Sciatic nerve (tissue), 2 donors: ENCODE results near the gene CWF19L1. TPM values are rescaled to one million over a fixed set of nuclear protein-coding genes. Genes with fewer than 3 reads are reported as not detected.
"Not testable (repeated sequence)": the region's sequence is repeated elsewhere in the genome, so short reads cannot be mapped to it uniquely, and the experiment has no call there.

ENCODE experiments used
- ATAC-seq: fragments of 200-7000 bp; cut with Tn5 transposase; one replicate; pipeline ENCODE4 v1.9.1; 2020; ENCODE audit warnings: mild to moderate bottlenecking, moderate library complexity
- DNase-seq: peaks from one replicate; pipeline ENCODE4 v3.0.0-alpha.2; 2020; ENCODE audit warnings: low spot score
- intact Hi-C: fragments of 100-400 bp; cut with DNase I; formaldehyde crosslinking; loops from one replicate; pipeline ENCODE4 v1.14.2; 2022
- total RNA-seq: library from RNA; stranded (reverse); fragmentation: NEBNext Ultra II Directional; extraction: Animal tissue kit (Norgen Biotek cat#: 25700); gene quantifications from one replicate; pipeline ENCODE4 v1.2.1, GENCODE V29; 2021
- donor health status: DM: no; HTN: no; CAD: no.
- donor health status: DM: no; HTN: no; CAD: no.

Gene CWF19L1
- 21.1 TPM for total RNA-seq

DNA sequence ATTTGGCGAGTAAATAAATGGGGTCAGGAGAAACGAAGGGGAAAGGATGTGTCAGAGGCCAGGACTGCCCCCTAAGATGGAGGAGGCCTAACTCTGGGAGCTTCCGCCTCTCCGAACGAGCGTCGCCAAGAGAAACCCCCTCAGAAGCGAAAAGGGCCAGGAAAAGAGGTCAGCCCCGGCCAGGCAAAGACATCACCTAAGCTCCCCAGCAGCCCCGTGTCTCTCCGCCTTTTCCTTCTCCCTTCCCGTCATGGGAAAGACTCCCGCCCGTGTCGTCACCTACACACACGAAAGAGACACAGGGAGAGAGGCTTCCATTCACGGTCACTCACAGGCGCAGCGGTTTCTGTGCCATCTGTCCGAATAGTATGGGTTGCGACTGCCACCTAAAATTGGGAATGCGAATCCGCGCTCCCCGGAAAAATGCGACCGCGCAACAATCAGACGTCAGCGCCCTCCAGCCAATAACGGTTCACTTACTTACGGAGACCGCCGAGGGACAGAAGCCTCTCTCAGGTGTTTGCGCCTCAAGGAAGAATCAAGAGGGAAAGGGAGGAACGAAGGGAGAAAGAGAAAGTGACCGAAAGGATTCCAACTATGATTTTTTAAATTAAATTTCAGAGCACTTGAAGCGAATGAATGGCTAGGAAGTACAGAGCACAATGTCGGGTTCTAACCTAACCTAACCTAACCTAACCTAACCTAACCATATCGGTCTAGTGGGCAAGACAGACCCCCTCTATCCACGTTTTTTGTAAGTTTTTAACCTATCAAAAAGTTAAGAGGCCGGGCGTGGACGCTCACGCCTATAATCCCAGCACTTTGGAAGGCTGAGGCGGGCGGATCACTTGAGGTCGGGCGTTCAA is at the start of gene CWF19L1:
Gene CWF19L1, minus strand, starts transcription at position 400 of the 866 bp plus-strand sequence. Its CDS starts 45 bp downstream, at position 355.
- peak; percentile 91 for DNase-seq
- intact Hi-C loops = no loop called here
- peak; percentile 98 for ATAC-seq

GRCh38 chr10:100315615-100316014 is 48.2 kb upstream of the CWF19L1 start:
- intact Hi-C loops = no loop called here
- no peak for DNase-seq
- peak; percentile 44 for ATAC-seq

DNA sequence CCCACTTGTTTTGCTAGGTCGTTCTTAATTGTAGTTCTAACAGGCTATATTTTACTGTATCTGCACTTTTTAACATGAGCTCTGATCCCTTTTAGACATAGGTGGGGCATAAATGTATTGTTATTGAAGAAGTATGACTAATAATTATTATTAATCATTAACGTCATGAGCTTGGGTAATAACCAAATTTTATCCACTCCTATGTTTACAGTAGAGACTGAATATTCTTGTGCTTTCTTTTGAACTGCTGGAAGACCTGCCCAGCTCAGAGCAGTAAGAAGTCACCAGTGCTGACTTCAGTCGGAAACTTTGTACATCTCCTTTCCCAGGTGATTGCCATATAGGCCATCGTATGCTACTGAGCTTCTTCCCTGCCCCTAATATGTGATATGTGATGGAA is 43.9 kb upstream of the CWF19L1 start:
- ATAC-seq (no peak), DNase-seq (no peak)
- intact Hi-C loops = no loop called here

- ATAC-seq (no peak), DNase-seq (no peak)
- intact Hi-C loops = no loop called here
Observed at GRCh38 chr10:100307684-100308083, 40.2 kb upstream of the CWF19L1 start.

GRCh38 chr10:100306861-100307260 is 39.4 kb upstream of the CWF19L1 start:
- ATAC-seq = no peak
- intact Hi-C loops = no loop called here
- no peak for DNase-seq

DNA sequence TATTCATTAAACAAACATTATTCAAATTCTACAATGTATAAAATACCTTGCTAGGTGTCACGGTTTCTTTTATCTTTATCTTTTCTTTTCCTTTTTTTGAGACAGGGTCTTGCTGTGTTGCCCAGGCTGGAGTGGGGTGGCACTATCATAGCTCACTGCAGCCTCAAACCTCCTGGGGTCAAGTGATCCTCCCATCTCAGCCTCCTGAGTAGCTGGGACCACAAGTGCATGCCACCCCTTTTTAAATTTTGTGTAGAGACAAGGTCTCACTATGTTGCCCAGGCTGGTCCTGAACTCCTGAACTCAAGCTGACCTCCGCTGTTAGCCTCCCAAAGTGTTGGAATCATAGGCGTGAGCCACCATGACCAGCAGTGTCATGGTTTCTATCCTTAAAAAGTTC is 37.0 kb upstream of the CWF19L1 start:
- no peak for ATAC-seq

GRCh38 chr10:100303724-100304319 is 36.4 kb upstream of the CWF19L1 start:
- DNase-seq = no peak
- intact Hi-C loops = no loop called here
- ATAC-seq = no peak

More for the DNA sequence above, 37.0 kb upstream of the CWF19L1 start:
- no peak for DNase-seq
- intact Hi-C loops = no loop called here

DNA sequence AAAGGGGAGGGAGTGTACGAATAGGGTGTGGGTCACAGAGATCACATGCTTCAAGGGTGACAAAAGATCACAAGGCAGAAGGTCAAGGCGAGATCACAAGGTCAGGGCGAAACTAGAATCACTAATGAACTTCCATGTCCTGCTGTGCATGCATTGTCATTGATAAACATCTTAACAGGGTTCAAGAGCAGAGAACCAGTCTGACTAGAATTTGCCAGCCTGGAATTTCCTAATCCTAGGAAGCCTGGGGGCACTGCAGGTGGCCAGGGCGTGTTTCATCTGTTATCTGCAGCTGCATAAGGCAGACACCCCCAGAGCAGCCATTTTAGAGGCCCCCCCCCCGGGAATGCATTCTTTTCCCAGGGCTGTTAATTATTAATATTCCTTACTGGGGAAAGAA is 33.7 kb upstream of the CWF19L1 start:
- DNase-seq, ATAC-seq, intact Hi-C loops: not testable (repeated sequence)

DNA sequence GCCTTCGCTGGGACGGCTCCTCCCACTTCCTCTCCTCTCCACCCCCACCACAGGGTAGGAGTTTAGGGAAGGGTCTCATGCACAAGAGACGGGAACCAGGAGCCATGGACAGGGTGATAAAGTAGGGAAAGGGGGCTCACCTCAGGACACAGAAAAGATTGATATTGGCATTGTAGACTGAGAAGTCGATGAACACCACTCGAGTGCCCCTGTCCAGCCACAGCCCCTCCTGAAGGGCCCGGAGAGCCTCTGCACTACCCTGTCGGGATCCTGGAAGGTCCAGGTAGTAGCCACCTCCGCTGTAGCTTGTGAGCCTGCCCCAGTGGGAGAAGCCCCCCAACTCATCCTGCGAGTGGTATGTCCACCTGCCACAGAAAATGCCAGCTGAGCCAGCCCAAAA is 29.8 kb upstream of the CWF19L1 start:
- ATAC-seq = no peak
- no peak for DNase-seq
- intact Hi-C loops = no loop called here

DNA sequence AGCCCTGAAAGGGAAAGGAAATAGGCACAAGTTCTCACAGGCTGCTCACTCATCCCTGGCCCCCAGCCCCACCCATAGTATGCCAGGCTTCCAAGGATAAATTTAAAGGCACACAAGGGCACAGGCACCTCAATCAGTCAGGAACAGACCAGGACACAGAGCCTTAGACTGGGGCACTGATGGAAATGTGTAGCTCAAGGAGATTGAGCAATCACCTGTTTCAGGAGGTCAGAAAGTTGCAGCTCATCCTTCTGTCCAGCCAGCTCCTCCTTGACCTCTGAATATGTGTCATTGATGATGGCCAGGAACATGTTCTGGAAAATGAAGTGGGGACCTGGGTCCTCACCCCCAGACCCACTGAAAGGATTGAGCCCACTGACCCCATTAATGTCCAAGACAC is 25.6 kb upstream of the CWF19L1 start:
- no peak for DNase-seq
- ATAC-seq = no peak
- intact Hi-C loops = no loop called here

- intact Hi-C loops, DNase-seq: not testable (repeated sequence)
- ATAC-seq = peak; percentile 68
Observed at GRCh38 chr10:100292300-100292699, 24.9 kb upstream of the CWF19L1 start.

DNA sequence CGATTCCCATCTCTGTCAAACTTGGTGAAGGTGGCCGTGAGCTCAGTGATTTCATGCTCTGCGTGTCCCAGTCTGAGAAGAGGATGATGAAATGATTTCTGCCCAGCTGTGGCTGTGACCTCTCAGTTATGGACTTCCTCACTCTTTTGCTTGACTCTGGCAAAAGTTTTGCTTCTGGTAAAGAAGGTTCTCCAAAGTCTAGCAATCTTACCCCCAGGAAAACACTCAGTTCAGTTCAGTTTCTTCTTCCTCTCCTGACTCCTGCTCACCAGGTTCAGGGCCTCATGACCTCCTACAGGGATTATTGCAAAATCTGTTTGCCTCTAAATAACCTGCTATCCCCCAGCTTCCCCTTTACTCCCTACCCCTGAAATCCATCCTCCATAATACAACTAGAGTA is 23.9 kb upstream of the CWF19L1 start:
- DNase-seq (no peak), ATAC-seq (no peak)
- intact Hi-C loops = no loop called here

DNA sequence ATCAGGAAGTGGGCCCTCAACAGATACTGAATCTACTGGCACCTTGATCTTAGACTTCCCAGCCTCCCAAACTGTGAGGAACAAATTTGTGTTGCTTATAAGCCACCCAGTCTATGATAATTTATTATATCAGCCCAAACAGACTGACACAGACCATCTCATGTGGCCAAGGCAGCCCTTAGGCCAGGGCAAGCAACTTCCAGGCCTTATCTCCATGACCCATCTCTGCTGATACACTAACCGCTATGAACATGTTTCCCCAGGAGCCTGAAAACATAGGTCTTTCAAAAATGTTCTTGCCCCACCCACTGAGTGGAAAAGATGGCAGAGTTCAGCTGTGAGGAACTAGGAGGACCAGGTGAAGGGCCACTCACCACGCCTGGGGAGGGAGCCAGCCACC is 22.2 kb upstream of the CWF19L1 start:
- intact Hi-C loops = no loop called here
- no peak for DNase-seq

GRCh38 chr10:100288196-100288595 is 20.8 kb upstream of the CWF19L1 start:
- intact Hi-C loops = no loop called here

More for the DNA sequence above, 22.2 kb upstream of the CWF19L1 start:
- ATAC-seq = no peak

GRCh38 chr10:100287756-100288155 is 20.3 kb upstream of the CWF19L1 start:
- ATAC-seq (no peak), DNase-seq (no peak)
- intact Hi-C loops = no loop called here

More at GRCh38 chr10:100288196-100288595, 20.8 kb upstream of the CWF19L1 start:
- ATAC-seq (no peak), DNase-seq (no peak)

- peak; percentile 99 for ATAC-seq
- intact Hi-C loops = no loop called here
- DNase-seq = peak; percentile 93
Observed at GRCh38 chr10:100286051-100287033, 18.9 kb upstream of the CWF19L1 start, which contains the start of gene BLOC1S2. TSS of gene BLOC1S2 (minus strand) at chr10:100286680. CDS start at chr10:100286659, 21 bp downstream.

GRCh38 chr10:100285326-100285725 is 17.9 kb upstream of the CWF19L1 start:
- intact Hi-C loops, ATAC-seq: not testable (repeated sequence)

DNA sequence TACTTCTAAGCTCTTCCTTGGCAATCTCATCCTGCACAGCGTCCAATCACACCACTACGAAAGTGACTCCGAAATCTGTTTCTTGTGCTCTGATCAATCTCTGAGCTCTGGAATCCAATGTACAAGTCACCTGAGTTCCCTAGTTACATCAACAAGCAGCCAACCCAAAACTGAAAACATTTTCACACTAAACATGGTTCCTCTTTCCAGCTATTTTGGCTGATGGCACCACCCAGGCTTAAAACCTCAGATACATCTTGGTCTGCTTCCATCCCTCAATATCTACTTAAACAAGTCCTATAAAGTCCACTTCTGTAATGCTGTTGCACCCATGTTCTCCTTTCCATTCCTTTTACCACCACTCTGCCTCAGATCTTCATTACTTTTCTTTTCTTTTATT is 15.5 kb upstream of the CWF19L1 start:
- no peak for DNase-seq
- intact Hi-C loops = no loop called here
- ATAC-seq = no peak

More at GRCh38 chr10:100285326-100285725, 17.9 kb upstream of the CWF19L1 start:
- not testable (repeated sequence) for DNase-seq

DNA sequence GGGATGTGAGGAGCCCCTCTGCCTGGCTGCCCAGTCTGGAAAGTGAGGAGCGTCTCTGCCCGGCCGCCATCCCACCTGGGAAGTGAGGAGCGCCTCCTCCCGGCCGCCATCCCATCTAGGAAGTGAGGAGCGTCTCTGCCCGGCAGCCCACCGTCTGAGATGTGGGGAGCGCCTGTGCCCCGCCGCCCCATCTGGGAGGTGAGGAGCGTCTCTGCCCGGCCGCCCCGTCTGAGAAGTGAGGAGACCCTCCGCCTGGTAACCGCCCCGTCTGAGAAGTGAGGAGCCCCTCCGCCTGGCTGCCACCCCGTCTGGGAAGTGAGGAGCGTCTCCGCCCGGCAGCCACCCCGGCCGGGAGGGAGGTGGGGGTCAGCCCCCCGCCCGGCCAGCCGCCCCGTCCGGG is 9.5 kb upstream of the CWF19L1 start:
- intact Hi-C loops, DNase-seq, ATAC-seq: not testable (repeated sequence)
